SKM-1 treated with dmso at 0.1 percent for 144 hours (cell line): Measurements from ENCODE around the gene PTPN13.
A peak's percentile ranks its signal among the peaks of the same experiment; 100 is the strongest.
"Not testable (repeated sequence)": the region's sequence is repeated elsewhere in the genome, so short reads cannot be mapped to it uniquely, and the experiment has no call there.

ENCODE experiments used
- DNase-seq: peaks from one replicate; lab custom pipeline; 2025; ENCODE audit not compliant: unreplicated experiment; lab: John Stamatoyannopoulos, UW

PTPN13 gene

GRCh38 chr4:86631166-86631565, 37.1 kb downstream of the PTPN13 start:
- DNase-seq: no peak

GRCh38 chr4:86633854-86634253, 39.7 kb downstream of the PTPN13 start:
- no peak for DNase-seq

GRCh38 chr4:86640469-86640868, 46.4 kb downstream of the PTPN13 start:
- DNase-seq: no peak

GRCh38 chr4:86641516-86642090, 47.5 kb downstream of the PTPN13 start:
- DNase-seq: peak; percentile 46

- DNase-seq: no peak
These were observed 50.8 kb downstream of the PTPN13 start for GRCh38 chr4:86644892-86645291.

GRCh38 chr4:86652332-86652932, 58.3 kb downstream of the PTPN13 start:
- DNase-seq: no peak

GRCh38 chr4:86653237-86653865, 59.2 kb downstream of the PTPN13 start:
- DNase-seq: no peak

GRCh38 chr4:86656781-86657180, 62.7 kb downstream of the PTPN13 start:
- DNase-seq: not testable (repeated sequence)

- no peak for DNase-seq
These were observed 63.3 kb downstream of the PTPN13 start for GRCh38 chr4:86657382-86657781.

- DNase-seq: no peak
These were observed 63.8 kb downstream of the PTPN13 start for GRCh38 chr4:86657910-86658309.

GRCh38 chr4:86660401-86660800, 66.3 kb downstream of the PTPN13 start:
- no peak for DNase-seq

GRCh38 chr4:86661006-86661405, 66.9 kb downstream of the PTPN13 start:
- no peak for DNase-seq

- no peak for DNase-seq
These were observed 67.3 kb downstream of the PTPN13 start for GRCh38 chr4:86661418-86661817.

GRCh38 chr4:86664959-86665358, 70.8 kb downstream of the PTPN13 start:
- DNase-seq: no peak

GRCh38 chr4:86670298-86670697, 76.2 kb downstream of the PTPN13 start:
- DNase-seq: no peak

GRCh38 chr4:86670756-86671155, 76.6 kb downstream of the PTPN13 start:
- no peak for DNase-seq

GRCh38 chr4:86675548-86675947, 81.4 kb downstream of the PTPN13 start:
- no peak for DNase-seq

GRCh38 chr4:86678796-86679195, 84.7 kb downstream of the PTPN13 start:
- DNase-seq: no peak

GRCh38 chr4:86679441-86679840, 85.3 kb downstream of the PTPN13 start:
- no peak for DNase-seq

GRCh38 chr4:86683167-86683566, 89.1 kb downstream of the PTPN13 start:
- DNase-seq: no peak

GRCh38 chr4:86683983-86684382, 89.9 kb downstream of the PTPN13 start:
- no peak for DNase-seq

- DNase-seq: no peak
These were observed 91.3 kb downstream of the PTPN13 start for GRCh38 chr4:86685401-86685800.

- no peak for DNase-seq
These were observed 92.6 kb downstream of the PTPN13 start for GRCh38 chr4:86686741-86687140.
